Non-pigmented ciliary epithelial cell (primary cell): ENCODE measurements around the gene CAMKK2.
"Not testable (repeated sequence)": the region's sequence is repeated elsewhere in the genome, so short reads cannot be mapped to it uniquely, and the experiment has no call there.

Experiments used
- DNase-seq: peaks from one replicate; pipeline ENCODE4 v3.0.0-alpha.2; 2010; ENCODE audit warnings: low read depth

The CAMKK2 gene

GRCh38 chr12:121223292-121224285 lies 72.9 kb downstream of the CAMKK2 start:
- no peak for DNase-seq

- no peak for DNase-seq
Observed at GRCh38 chr12:121222847-121223246, 73.7 kb downstream of the CAMKK2 start.

- DNase-seq, result no peak
Observed at GRCh38 chr12:121219353-121219986, 77.0 kb downstream of the CAMKK2 start.

GRCh38 chr12:121218588-121219352 lies 77.7 kb downstream of the CAMKK2 start:
- no peak for DNase-seq

- DNase-seq, result no peak
Observed at GRCh38 chr12:121217761-121218160, 78.7 kb downstream of the CAMKK2 start.

- no peak for DNase-seq
Observed at GRCh38 chr12:121217063-121217462, 79.4 kb downstream of the CAMKK2 start.

GRCh38 chr12:121216102-121216501 lies 80.4 kb downstream of the CAMKK2 start:
- DNase-seq, result no peak

GRCh38 chr12:121214855-121215745 lies 81.4 kb downstream of the CAMKK2 start:
- peak; percentile 86 for DNase-seq

- peak; percentile 35 for DNase-seq
Observed at GRCh38 chr12:121214166-121214777, 82.2 kb downstream of the CAMKK2 start.

GRCh38 chr12:121212875-121213274 lies 83.6 kb downstream of the CAMKK2 start:
- no peak for DNase-seq

- DNase-seq, result no peak
Observed at GRCh38 chr12:121209624-121210572, 86.6 kb downstream of the CAMKK2 start, which contains the start of gene P2RX4. P2RX4 (plus strand) TSS chr12:121210129; CDS start chr12:121210165, 36 bp downstream.

- DNase-seq, result no peak
Observed at GRCh38 chr12:121209221-121209620, 87.3 kb downstream of the CAMKK2 start.

- not testable (repeated sequence) for DNase-seq
Observed at GRCh38 chr12:121208571-121208970, 87.9 kb downstream of the CAMKK2 start.

- no peak for DNase-seq
Observed at GRCh38 chr12:121205491-121205890, 91.0 kb downstream of the CAMKK2 start.

GRCh38 chr12:121203482-121203881 lies 93.0 kb downstream of the CAMKK2 start:
- DNase-seq, result no peak

GRCh38 chr12:121202407-121203355 lies 93.8 kb downstream of the CAMKK2 start:
- no peak for DNase-seq

GRCh38 chr12:121201140-121201539 lies 95.4 kb downstream of the CAMKK2 start:
- not testable (repeated sequence) for DNase-seq

GRCh38 chr12:121198949-121199348 lies 97.6 kb downstream of the CAMKK2 start:
- DNase-seq, result no peak
